Esophagus squamous epithelium (tissue), 5 donors: ENCODE measurements around the gene NR6A1. TPM values are rescaled to one million over a fixed set of nuclear protein-coding genes. Genes with fewer than 3 reads are reported as not detected.

Source experiments
- DNase-seq: peaks from one replicate; lab custom pipeline; 2025; lab: John Stamatoyannopoulos, UW
- H3K27ac ChIP-seq, 4 donors: fragments of 200-600 bp; sonication (generic); one replicate each; pipeline ENCODE4 v1.5.1; 2016 to 2019; ENCODE audit warnings: mild to moderate bottlenecking in 1 of 4
- H3K27me3 ChIP-seq, 4 donors: fragments of 200-600 bp; sonication (generic); 1 replicate in 3 of 4; 2 replicates in 1 of 4; pipeline versions ENCODE4 v1.5.1 to v1.6.0; 2017 to 2021; ENCODE audit warnings: antibody characterized with exemption in 1 of 4
- H3K36me3 ChIP-seq, 3 donors: fragments of 200-600 bp; sonication (generic); one replicate each; pipeline ENCODE4 v1.5.1; 2016 to 2019
- H3K4me1 ChIP-seq, 3 donors: fragments of 200-600 bp; sonication (generic); one replicate each; pipeline ENCODE4 v1.5.1; 2017 to 2019
- H3K4me3 ChIP-seq, 4 donors: fragments of 200-600 bp; sonication (generic); 1 replicate in 3 of 4; 2 replicates in 1 of 4; pipeline ENCODE4 v1.5.1; 2016 to 2019; ENCODE audit warnings: mild to moderate bottlenecking in 2 of 4, moderate library complexity in 1 of 4
- H3K9me3 ChIP-seq, 3 donors: fragments of 200-600 bp; sonication (generic); one replicate each; pipeline ENCODE4 v1.5.1; 2016 to 2019
- POLR2A ChIP-seq, 4 donors: fragments of 450-650 bp; IDR thresholded peaks; one replicate each; pipeline ENCODE4 v1.6.1; 2017; ENCODE audit warnings: antibody characterized with exemption in 4 of 4, mild to moderate bottlenecking in 4 of 4, moderate library complexity in 3 of 4
- WGBS, 2 donors: methylation state at CpG; one replicate each; pipeline ENCODE4 v1.1.5; 2018; 5-methylcytosine and 5-hydroxymethylcytosine counted together
- intact Hi-C: fragments of 100-400 bp; cut with DNase I; formaldehyde crosslinking; loops from one replicate; pipeline ENCODE4 v1.15.0; 2022
- total RNA-seq, 4 donors: library from RNA; depleted of rRNA; stranded (reverse); fragments of >200 nt; gene quantifications; one replicate each; pipeline ENCODE4 v1.1.0, GENCODE V29; 2016
- TF ChIP-seq, protein P1 (sequence below), 6 experiments: fragments of 450-650 bp in 4 of 6; fragments of 200-600 bp in 2 of 6; sonication (generic) in 2 of 6; IDR thresholded peaks; one replicate each; pipeline ENCODE4 v1.5.1; 2016 to 2019; ENCODE audit warnings: antibody characterized with exemption in 6 of 6, mild to moderate bottlenecking in 4 of 6, moderate library complexity in 4 of 6
- donor health status: DM: yes; HTN: yes; CAD: no.

NR6A1 gene
- total RNA-seq, 4 donors from 2014 or later, result 1.9 to 4.0 (median 2.7) TPM

DNA sequence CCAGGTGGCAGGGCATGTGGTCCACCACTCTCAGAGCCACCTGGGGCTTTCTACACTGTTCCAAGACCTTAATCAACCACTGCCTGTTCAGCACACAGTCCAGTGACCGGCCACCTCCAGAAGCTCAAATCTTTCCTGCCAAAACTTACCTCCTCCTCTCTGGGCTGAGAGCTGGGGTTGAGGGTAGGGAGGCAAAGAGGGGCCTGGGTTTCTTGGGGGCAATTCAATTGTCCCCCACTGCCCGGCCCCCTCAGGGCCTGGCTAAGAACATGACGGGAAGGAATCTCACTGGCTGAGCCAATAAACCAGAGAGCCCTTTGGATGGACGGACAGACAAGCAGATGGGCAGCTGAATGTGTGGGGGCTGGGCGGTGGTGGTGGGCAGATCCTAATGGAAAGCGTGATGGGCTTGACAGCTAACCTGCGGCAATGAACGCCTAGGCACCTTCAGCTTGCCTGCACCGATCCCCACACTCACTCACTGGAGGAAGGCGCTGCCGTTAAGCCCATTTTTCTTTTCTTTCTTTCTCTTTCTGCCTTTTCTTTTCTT, 269.3 kb downstream of the NR6A1 start:
- intact Hi-C loops, result no loop called here
- peaks cover 22 to 100% (median 30%) of the 10 kb centered on the region in 4 donors for H3K27me3 ChIP-seq
- WGBS, 2 donors, result 54 to 57% methylated on average over 8 to 11 of the region's 11 CpGs

DNA sequence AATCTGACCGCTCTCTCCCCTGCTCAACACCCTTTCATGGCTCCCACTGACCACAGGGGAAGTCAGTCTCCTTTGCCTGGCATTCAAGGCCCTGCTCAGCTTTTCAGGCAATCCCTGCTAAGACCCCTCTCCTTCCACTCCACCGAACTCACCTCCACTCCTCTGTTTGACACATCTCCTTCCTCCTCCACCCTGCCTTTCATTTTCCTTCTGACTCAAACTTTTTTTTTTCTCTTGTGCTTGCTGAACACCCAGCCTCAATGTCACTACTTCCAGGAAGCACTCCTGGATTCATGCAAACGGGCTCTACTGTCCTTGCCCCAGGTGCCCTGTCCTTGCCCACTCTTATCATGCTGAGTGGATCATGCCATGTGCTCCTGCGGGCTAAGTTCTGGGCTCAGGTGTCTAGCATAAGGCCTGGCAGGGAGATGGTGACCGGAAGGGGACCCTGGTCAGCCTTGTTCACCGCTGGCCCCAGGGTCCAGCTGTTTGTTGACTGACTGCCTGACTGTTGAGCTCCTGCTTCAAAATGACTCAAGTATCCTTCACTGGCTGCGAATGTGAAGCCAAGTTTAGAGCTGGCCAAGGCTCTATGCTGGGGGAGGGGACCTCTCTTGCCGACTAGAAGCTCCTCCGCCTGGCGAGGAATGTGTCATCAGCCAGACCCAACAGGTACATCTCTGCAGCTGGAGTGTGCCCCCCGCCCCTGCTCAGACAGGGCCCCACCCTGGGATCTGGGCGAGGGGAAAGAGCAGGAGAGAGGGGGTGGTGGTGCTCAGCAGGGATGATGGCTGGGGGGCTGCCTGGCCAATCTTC, 270.1 kb downstream of the NR6A1 start:
- WGBS, 2 donors, result 57 to 58% methylated on average over 4 to 10 of the region's 12 CpGs
- Histone ChIP-seq H3K27ac (no peak overlapping the region), H3K4me1 (peaks cover 9 to 29% (median 16%) of the 10 kb centered on the region in 3 donors), H3K4me3 (no peak overlapping the region), H3K27me3 (peaks cover 22 to 100% (median 30%) of the 10 kb centered on the region in 4 donors), H3K36me3 (no peaks in the 10 kb centered on the region), H3K9me3 (no peaks in the 10 kb centered on the region)
- DNase-seq, result no peak
- TF ChIP-seq POLR2A (IDR thresholded peaks at IDR 0.05), result no peak
- TF ChIP-seq, protein P1, sequence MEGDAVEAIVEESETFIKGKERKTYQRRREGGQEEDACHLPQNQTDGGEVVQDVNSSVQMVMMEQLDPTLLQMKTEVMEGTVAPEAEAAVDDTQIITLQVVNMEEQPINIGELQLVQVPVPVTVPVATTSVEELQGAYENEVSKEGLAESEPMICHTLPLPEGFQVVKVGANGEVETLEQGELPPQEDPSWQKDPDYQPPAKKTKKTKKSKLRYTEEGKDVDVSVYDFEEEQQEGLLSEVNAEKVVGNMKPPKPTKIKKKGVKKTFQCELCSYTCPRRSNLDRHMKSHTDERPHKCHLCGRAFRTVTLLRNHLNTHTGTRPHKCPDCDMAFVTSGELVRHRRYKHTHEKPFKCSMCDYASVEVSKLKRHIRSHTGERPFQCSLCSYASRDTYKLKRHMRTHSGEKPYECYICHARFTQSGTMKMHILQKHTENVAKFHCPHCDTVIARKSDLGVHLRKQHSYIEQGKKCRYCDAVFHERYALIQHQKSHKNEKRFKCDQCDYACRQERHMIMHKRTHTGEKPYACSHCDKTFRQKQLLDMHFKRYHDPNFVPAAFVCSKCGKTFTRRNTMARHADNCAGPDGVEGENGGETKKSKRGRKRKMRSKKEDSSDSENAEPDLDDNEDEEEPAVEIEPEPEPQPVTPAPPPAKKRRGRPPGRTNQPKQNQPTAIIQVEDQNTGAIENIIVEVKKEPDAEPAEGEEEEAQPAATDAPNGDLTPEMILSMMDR (IDR thresholded peaks at IDR 0.05), result no peak
- intact Hi-C loops, result no loop called here

More for the DNA sequence above, 269.3 kb downstream of the NR6A1 start:
- DNase-seq, result no peak
- Histone ChIP-seq H3K9me3 (no peaks in the 10 kb centered on the region), H3K36me3 (no peaks in the 10 kb centered on the region), H3K4me3 (no peak overlapping the region), H3K4me1 (peaks cover 9 to 29% (median 16%) of the 10 kb centered on the region in 3 donors), H3K27ac (no peak overlapping the region)
- no peak for TF ChIP-seq POLR2A (IDR thresholded peaks at IDR 0.05)
- TF ChIP-seq, protein P1 (IDR thresholded peaks at IDR 0.05), result no peak

DNA sequence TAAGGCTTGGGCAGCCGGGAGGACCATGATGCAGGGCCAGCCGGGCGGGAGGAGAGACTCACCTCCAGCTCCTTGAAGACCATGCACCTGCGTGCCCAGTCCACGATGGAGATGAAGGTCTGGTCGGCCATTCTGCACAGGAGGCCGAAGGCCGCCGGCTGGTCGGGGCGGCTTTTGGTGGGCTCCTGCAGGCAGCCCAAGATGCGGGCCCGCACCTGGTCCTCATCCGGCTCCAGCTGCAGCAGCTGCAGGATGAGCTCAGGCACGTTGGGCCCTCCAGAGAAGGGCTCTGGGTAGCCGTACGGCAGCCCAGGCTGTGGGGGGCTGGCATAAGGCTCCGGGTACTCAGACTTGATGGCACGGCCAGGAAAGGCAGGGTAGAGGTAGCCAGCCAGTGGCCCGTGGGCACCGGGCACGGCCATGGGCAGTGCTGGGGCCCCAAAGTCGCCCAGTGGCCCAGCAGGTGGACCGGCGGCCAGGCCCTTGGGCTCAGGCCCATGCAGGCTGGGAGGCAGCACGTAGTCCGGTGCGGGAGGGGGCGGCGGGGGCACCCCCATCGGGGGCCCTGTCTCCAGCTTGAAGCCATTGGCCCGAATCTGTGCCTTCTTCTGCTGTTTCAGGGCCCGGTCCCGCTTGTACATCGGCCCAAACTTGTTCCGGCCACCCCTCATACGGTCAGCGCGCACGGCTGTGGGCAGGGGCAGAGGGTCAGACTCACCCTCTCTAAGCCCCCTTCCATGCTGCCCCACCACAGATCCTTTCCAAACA, 270.9 kb downstream of the NR6A1 start:
- H3K36me3 ChIP-seq, result no peaks in the 10 kb centered on the region
- no peak overlapping the region for H3K4me3 ChIP-seq
- 86% methylated on average over 7 of the region's 40 CpGs for WGBS, 2 donors

DNA sequence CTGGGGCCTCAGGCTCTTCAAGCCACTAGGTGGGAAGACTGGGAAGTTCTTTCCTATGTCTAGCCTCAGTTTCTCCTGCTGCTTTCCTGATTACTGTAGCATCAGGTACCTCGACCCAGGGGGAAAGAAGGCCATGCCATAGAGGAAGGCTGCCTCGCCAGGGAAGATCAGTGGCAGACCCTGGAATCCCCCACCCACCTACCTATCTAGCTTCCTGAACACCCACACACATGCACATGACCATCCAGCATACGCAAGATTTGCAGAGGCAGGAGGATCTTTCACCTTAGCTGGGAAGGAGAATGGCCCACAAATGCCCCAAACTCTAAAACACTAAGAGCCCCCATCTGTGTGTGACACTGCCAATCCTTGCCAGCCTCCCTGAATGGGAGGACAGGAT, 271.9 kb downstream of the NR6A1 start:
- DNase-seq, result no peak
- peaks cover 11 to 98% (median 20%) of the 10 kb centered on the region in 4 donors for H3K27me3 ChIP-seq
- 41 to 83% methylated on average over 1 to 2 of the region's 3 CpGs for WGBS, 2 donors

More for the DNA sequence above, 270.9 kb downstream of the NR6A1 start:
- Histone ChIP-seq H3K27ac (no peak overlapping the region), H3K4me1 (peaks cover 9 to 26% (median 16%) of the 10 kb centered on the region in 3 donors), H3K27me3 (peaks cover 18 to 100% (median 25%) of the 10 kb centered on the region in 4 donors), H3K9me3 (no peaks in the 10 kb centered on the region)
- no peak for TF ChIP-seq POLR2A (IDR thresholded peaks at IDR 0.05)
- TF ChIP-seq, protein P1 (IDR thresholded peaks at IDR 0.05), result no peak
- intact Hi-C loops, result no loop called here
- DNase-seq, result no peak

DNA sequence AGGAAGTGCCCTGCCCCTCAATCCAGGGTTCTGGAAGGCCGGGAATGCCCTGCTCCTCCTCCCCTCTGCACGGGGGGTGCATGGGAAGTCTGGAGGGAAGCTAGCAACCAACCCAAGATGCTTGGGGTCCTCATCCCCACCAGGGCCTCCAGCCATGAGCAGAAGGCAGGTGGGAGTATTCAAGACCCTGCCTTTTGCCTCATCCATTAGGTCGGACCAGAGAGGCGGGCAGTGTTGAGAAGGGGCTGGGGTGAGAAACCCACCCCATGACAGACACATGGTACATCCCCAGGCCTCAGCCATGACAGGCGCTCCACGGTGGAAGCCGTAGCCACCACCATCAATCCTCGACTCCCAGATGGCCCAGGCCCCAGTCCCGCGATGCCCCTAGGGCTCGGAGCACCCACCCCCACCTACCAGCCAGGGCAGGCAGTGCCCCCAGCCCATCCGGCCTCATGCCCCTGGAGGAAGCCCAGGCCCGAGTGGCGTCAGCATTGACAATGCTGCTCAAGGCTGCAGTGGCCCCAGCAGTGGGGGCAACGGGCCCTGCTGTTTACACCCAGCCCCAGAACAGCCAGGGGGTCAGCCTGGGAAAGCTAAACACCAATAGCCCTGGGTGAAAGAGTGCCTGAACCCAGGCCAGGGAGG, 272.5 kb downstream of the NR6A1 start:
- no peak for DNase-seq
- Histone ChIP-seq H3K4me1 (peaks cover 1 to 12% (median 4%) of the 10 kb centered on the region in 3 donors), H3K36me3 (no peaks in the 10 kb centered on the region), H3K27me3 (peaks cover 8 to 96% (median 16%) of the 10 kb centered on the region in 4 donors), H3K4me3 (no peak overlapping the region), H3K9me3 (no peaks in the 10 kb centered on the region), H3K27ac (no peak overlapping the region)
- intact Hi-C loops, result no loop called here
- WGBS, 2 donors, result 39 to 48% methylated on average over 2 to 4 of the region's 15 CpGs
- TF ChIP-seq, protein P1 (IDR thresholded peaks at IDR 0.05), result no peak
- no peak for TF ChIP-seq POLR2A (IDR thresholded peaks at IDR 0.05)

More for the DNA sequence above, 271.9 kb downstream of the NR6A1 start:
- intact Hi-C loops, result no loop called here
- Histone ChIP-seq H3K4me1 (peaks cover 7 to 18% (median 10%) of the 10 kb centered on the region in 3 donors), H3K36me3 (no peaks in the 10 kb centered on the region), H3K9me3 (no peaks in the 10 kb centered on the region), H3K4me3 (no peak overlapping the region), H3K27ac (no peak overlapping the region)
- TF ChIP-seq POLR2A (IDR thresholded peaks at IDR 0.05), result no peak
